SK-N-DZ (cell line): ENCODE results near the gene NRAP.
"Not testable (repeated sequence)": the region's sequence is repeated elsewhere in the genome, so short reads cannot be mapped to it uniquely, and the experiment has no call there.

Source experiments
- DNase-seq: peaks from one replicate; pipeline ENCODE4 v3.0.0-alpha.2; 2015; ENCODE audit warnings: low spot score

The NRAP gene

GRCh38 chr10:113681533-113682470 is 18.0 kb upstream of the NRAP start:
- no peak for DNase-seq

DNA sequence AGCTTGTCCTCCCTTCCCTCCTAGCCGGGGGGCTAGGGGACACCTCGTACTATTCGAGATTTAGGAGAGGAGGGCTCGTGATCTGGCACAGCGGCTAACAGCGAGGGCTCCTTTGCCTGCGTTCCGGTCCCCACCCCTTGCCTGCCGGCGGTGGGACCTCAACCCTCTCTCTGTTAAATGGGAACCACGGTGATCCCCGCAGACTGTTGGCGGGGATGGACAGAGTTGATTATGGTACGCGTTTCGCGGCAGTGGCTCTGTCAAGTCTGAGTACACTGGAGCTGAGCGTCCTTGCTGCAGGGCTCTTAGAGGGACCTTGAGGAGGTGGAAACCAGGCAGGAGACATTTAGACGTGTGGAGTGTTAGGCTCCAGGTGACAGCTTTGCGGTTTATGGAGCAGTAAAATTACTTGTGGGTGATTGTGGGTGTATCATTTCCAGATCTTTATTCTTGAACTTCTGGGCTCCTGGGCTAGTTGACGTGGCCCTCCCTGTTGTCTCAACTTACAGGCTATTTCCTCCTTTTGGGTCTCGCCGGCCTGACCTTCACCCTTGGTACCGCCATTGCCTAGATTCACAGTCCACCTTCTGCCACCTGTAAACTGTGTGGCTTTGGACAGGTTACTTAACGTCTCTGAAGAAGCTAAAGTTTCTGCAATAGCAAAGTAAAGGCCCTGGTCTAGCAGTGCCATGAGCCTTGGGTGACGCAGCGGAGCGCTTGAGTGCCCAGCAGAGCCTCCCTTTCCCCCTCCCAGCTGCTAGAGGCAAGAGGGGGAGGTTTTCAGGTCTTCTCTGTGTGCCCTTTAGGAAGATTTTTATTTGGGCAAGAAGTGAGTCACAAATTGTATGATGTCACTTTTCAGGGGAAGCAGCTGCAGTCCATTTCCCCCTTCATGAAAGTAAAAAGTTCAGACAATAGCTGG is 16.6 kb upstream of the NRAP start:
- peak; percentile 20 for DNase-seq

DNA sequence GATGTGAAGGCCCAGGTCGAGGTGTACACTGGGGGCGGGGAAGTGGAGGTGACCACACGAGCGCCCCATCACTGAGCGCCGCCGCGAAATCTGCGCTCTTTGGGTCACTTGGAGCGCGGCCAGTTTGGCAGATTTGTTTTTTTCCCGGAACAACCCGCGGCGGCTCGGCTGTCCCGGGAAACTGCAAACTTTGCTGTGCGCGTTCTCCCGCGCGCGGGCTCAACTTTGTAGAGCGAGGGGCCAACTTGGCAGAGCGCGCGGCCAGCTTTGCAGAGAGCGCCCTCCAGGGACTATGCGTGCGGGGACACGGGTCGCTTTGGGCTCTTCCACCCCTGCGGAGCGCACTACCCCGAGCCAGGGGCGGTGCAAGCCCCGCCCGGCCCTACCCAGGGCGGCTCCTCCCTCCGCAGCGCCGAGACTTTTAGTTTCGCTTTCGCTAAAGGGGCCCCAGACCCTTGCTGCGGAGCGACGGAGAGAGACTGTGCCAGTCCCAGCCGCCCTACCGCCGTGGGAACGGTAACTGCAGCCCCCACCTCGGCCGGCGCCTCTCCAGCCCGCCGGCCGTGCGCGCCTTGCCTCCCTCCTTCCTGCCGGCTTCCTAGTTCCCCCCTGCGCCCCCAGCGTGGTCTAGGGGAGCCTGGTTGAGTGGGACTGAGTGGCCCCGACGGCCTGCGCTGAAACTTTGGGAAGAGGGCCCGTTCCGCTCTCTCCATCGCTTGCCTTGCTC is 15.8 kb upstream of the NRAP start, which contains the start of gene CASP7:
Gene CASP7 (plus strand): TSS at position 450 of the 727 bp plus-strand sequence. CDS start 17,582 bp downstream, outside the sequence.
- DNase-seq, result peak; percentile 49

- DNase-seq, result no peak
Observed at GRCh38 chr10:113666682-113667252, 2.9 kb upstream of the NRAP start.

- DNase-seq, result no peak
Observed at GRCh38 chr10:113665806-113666354, 2.0 kb upstream of the NRAP start.

DNA sequence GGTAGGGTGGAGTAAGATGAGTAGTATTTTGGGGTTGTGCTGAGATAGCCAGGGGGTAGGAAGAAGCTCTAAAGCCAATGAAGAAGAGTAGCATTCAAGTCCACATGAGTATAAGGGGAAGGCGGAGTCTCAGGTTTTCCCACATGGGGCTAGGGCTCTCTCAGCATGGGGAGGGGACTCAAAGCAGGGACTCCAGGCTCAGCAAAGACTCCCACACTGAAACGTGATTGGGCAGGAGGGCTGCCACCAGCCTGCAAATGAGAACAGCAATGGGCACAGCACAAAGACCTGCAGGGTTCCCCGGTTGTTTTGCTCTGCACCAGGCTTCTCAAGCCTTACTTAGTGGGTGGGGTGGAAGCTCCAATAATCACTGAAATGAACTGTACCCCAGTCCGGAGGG is 1.5 kb upstream of the NRAP start:
- no peak for DNase-seq

DNA sequence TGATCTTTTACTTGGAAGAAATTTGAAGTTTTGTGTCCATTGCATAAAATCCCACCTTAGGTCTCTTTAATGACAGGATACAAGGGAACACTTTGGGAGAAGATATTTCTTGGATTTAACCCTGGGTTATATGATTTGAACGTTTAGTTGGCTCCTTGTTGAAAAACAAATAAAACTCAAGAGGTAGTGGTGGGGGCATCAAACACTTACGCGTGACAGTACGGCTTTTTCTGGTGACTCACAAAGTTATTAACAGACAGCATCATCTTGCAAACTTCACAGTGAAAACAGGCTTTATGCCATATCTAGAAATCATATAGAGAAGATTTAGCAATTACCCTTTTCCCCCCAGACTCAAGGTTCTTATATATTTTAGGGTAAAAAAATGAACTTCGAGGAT is 699 bp downstream of the NRAP start:
- no peak for DNase-seq

DNA sequence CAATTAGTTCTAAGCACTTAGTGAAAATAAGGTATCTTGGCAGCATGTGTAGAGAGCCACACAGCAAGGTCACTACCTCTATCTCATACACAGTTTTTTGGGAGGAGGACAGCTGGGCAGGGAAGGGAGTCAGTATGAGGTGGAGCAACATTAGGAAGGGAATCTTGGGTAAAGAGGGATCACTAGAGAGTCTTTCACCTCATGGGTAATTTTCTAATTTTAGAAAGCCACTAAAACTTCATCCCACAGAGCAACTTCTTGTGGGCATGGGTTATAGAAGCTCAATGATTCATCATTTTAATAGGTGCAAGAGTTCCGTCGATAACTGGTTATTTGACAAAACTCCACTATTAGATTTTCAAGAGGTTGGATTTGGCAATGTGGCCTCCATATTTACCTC is 2.5 kb downstream of the NRAP start:
- no peak for DNase-seq

DNA sequence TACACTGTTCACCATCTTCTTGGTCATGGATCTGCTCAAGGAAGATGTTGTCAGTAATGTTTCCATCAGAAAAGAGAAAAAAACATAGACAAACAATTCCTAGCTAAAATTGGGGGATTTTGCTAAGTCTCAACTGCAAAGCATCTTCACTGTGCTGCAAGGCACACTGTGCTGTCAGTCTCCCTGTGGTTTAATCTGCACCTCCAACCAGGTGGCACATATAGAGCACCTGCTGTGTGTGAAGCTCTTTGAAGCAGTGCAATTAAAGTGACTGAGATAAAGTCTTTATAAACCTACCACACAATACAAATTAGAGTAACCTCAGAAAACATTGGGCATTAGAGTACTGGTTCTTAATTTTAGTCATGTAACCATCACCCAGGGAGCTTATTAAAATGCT is 6.3 kb downstream of the NRAP start:
- no peak for DNase-seq

DNA sequence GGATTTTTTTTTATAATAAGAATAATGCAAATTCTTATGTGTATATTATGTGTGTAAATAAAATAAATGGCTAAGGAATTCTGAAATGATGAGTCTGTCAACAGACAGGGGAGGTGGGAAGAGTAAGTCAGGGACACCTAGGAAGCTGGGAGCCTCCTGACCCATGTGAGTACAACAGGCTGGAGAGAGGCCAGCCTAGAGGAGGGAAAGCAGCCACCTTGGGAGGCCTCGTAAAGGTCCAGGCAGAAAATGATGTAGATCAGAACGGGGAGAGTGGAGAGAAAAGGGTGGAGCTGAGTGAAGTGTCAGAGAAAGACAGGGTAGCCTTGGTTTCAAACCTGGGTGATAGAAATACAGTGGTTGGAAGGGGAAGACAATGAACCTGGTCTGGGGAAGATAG is 6.9 kb downstream of the NRAP start:
- no peak for DNase-seq

DNA sequence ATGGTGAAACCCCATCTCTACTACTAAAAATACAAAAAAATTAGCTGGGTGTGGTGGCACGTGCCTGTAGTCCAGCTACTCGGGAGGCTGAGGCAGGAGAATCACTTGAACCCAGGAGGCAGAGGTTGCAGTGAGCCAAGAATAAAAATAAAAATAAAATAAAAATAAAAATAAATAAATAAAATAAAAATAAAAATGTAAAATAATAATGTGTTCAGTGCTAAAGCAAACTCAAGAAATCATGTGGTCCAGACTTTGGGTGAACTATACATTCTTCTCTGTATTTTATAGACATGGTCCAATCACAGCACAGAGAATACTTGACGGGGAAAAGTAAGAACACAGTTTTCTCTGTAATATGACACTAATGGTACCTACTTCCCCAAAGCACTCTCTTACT is 11.4 kb downstream of the NRAP start:
- not testable (repeated sequence) for DNase-seq

DNA sequence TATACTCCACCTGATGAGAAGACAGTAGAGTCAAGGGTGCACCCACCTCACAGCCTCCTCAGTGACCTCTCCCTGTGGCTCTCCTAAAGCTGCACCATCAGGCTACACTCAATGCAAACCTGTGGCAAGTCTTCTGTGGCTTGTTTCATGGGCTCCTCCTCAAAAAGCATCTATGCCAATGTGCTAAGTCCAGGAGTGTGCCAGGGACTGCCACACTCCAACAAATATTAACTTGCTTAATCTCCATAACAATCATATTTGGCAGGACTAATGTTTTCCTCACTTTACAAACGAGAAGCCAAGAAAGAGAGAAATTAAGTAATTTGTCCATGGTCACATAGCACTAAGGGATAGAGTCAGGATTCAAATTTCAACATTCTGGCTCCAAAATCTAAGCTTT is 11.9 kb downstream of the NRAP start:
- DNase-seq, result no peak

DNA sequence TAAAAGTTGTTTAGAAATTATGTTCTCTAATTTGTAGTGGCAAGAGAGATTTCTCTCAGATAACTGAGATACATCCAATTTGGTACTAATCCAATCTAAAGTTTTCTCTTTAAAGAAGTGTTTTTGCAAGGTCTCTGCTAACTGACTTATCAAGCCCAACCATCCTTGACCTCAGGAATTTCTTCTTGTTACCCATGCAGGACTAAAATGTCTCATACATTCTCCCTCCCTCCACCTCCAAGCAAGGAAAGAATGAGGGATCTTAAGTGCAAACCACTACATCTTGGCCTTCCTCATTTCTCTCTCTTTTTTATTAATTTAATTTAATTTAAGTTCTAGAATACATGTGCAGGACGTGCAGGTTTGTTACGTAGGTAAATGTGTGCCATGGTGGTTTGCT is 12.8 kb downstream of the NRAP start:
- no peak for DNase-seq

DNA sequence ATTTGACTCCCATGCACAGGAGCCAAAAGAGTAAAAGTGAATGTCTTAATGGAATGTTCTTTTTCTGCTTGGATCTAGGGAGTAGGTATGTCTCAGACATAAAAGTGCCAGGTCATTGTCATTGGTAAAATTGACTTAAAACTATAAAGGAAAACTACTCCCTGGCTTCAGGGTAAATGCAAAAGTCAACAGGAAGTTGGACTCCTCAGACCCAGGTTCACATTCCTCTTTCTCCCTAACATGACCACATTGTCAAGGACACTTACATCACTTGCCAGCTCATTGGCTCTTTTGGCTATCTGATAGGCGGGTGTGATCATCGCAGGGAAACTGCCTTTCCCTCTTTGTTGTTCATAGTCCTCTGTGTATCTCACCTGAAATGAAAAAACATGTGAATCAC is 13.7 kb downstream of the NRAP start:
- DNase-seq, result no peak

- DNase-seq, result no peak
Observed at GRCh38 chr10:113648478-113648877, 15.4 kb downstream of the NRAP start.

GRCh38 chr10:113647812-113648211 is 16.0 kb downstream of the NRAP start:
- no peak for DNase-seq

DNA sequence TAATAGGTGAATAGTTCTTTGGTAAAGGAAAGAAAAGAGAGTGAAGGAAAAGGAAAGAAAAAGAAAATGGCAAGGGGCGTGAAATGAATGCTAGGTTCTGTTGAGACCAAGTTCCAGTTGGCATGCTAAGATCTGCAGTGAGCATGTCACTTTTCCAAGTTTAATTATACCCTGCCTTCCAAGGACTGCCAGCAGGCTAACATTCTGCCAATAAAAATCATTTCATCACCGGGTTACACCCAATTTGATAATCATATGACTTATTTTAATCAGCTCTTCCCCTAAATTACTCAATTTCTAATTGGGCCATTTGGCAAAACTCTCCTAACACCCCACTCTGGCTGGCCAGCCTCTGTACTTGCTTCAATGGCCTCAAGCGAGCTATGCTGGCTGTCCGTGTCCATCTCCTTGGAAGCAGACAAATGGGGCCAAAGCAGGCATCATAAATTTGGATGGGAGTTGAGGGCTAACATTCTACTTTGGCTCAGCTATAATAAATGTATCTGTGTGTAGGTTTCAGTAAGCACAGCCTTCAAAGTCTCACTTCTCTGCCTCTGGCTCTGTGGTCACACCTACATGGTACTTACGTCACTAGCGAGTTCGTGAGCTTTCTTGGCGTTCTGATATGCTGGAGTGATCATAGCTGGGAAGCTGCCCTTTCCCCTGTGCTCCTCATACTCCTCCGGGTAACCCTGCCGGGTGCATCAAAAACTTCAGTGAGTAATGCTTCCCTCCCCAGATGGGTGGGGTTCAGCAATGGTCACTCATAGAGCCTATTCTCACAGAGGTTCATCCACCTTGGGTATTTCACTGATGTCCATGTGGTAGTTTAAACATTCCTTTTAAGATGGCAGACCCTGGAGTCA is 17.3 kb downstream of the NRAP start:
- DNase-seq, result no peak

GRCh38 chr10:113644185-113645120 is 19.4 kb downstream of the NRAP start:
- DNase-seq, result no peak

DNA sequence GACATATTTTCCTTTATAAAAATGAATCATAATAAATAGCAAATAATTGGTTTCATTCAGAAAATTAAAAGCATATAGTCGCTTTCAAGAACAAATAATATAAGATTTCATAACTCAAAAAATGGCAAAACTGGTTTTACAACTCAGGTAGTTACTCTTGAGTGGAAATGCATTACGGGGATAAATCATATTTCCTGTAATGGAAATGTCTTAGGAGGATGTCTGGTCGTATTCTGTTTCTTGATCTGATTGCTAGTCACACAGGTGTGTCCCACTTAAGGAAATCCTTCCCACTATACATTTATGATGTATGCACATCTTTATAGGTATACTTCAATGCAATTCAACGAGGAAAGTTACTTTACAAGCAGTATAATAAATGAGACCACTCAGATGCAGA is 20.7 kb downstream of the NRAP start:
- no peak for DNase-seq
